Cardiac muscle cell (in vitro differentiated cells and primary cell): ENCODE measurements around the gene CD274. TPM values are rescaled to one million over a fixed set of nuclear protein-coding genes. Genes with fewer than 3 reads are reported as not detected.

Experiments used
- DNase-seq, 2 donors: peaks; one replicate each; pipeline versions ENCODE4 v3.0.0 to v3.0.0-alpha.2; 2010 to 2017; ENCODE audit warnings: low read depth in 1 of 2, low spot score in 1 of 2
- H3K27ac ChIP-seq: fragments of 200-600 bp; sonication (generic); 2 replicates; pipeline ENCODE4 v1.5.1; 2016
- H3K27me3 ChIP-seq: fragments of 200-600 bp; sonication (generic); 2 replicates; pipeline ENCODE4 v1.6.0; 2016; ENCODE audit warnings: control low read depth
- H3K36me3 ChIP-seq: fragments of 200-600 bp; sonication (generic); 2 replicates; pipeline ENCODE4 v1.5.1; 2016; ENCODE audit warnings: control low read depth
- H3K4me1 ChIP-seq: fragments of 200-600 bp; sonication (generic); 2 replicates; pipeline ENCODE4 v1.8.1; 2017; ENCODE audit warnings: low read depth, mild to moderate bottlenecking, mixed run types
- H3K4me3 ChIP-seq: fragments of 200-600 bp; sonication (generic); 2 replicates; pipeline ENCODE4 v1.5.1; 2016; ENCODE audit warnings: mild to moderate bottlenecking
- H3K9me3 ChIP-seq: fragments of 200-600 bp; sonication (generic); 2 replicates; pipeline ENCODE4 v1.5.1; 2017; ENCODE audit warnings: low read depth, mild to moderate bottlenecking, control low read depth
- polyA plus RNA-seq: library from polyadenylated mRNA; unstranded; fragments of >200 nt; fragmentation: Nextera tagmentation; extraction: Ambion mirVana; gene quantifications from 2 replicates; pipeline ENCODE4 v1.2.1, GENCODE V29; 2016
- total RNA-seq: library from RNA; depleted of rRNA; stranded (reverse); fragments of >200 nt; gene quantifications from 2 replicates; pipeline ENCODE4 v1.2.3, GENCODE V29; 2016
- TF ChIP-seq, protein P1 (sequence below): IDR thresholded peaks from 2 replicates; pipeline ENCODE4 v1.5.1; 2012; ENCODE audit warnings: low read depth, mild to moderate bottlenecking, low read length

Gene CD274
- total and polyA plus RNA-seq, 2 experiments from 2014 or later = not detected

DNA sequence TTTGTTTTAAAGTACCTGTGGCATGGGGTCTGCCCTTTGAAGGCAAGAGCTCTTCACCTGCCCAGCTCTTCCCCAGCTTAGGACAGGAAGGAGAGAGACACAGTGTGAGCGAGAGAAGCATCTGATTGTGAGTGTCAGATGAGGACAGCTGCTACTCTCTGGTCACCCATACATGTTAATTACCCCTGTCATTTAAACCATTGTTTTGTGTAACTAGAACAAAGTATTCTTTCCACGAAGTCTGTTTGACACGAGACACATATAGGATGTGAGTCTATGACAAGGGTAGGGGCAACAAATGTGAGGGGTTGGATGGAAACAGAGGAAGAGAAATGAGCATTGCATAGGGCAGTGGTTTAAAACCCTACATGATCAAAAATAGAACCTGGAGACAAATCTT is 3.0 kb upstream of the CD274 start:
- TF ChIP-seq, protein P1, sequence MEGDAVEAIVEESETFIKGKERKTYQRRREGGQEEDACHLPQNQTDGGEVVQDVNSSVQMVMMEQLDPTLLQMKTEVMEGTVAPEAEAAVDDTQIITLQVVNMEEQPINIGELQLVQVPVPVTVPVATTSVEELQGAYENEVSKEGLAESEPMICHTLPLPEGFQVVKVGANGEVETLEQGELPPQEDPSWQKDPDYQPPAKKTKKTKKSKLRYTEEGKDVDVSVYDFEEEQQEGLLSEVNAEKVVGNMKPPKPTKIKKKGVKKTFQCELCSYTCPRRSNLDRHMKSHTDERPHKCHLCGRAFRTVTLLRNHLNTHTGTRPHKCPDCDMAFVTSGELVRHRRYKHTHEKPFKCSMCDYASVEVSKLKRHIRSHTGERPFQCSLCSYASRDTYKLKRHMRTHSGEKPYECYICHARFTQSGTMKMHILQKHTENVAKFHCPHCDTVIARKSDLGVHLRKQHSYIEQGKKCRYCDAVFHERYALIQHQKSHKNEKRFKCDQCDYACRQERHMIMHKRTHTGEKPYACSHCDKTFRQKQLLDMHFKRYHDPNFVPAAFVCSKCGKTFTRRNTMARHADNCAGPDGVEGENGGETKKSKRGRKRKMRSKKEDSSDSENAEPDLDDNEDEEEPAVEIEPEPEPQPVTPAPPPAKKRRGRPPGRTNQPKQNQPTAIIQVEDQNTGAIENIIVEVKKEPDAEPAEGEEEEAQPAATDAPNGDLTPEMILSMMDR = no peak
- Histone ChIP-seq H3K4me1 (no peaks in the 10 kb centered on the region), H3K27me3 (peaks cover 10% of the 10 kb centered on the region), H3K4me3 (no peak overlapping the region), H3K9me3 (no peaks in the 10 kb centered on the region), H3K36me3 (no peaks in the 10 kb centered on the region), H3K27ac (no peak overlapping the region)
- no peak for DNase-seq

DNA sequence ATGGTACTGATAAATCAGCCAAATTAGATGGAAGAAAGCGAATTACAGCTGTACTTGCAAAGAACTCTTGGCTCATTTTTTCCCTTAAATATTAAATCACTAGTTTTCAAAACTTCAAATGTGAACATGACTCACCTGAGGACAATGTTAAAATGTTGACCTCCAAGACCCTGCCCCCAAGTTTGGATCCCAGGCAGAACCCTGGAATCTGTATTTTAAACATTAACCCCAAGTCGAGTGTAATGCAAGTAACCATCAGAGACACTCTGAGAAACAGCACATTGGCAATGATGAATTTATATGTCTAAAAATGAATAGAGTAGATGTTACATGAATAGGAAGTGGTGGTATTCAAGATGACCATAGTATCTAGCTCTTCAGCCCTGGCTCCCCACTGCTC is 2.3 kb upstream of the CD274 start:
- Histone ChIP-seq H3K9me3 (no peaks in the 10 kb centered on the region), H3K4me3 (no peak overlapping the region), H3K27me3 (peaks cover 10% of the 10 kb centered on the region), H3K36me3 (no peaks in the 10 kb centered on the region), H3K27ac (no peak overlapping the region), H3K4me1 (no peaks in the 10 kb centered on the region)
- DNase-seq = no peak
- TF ChIP-seq, protein P1 = no peak

DNA sequence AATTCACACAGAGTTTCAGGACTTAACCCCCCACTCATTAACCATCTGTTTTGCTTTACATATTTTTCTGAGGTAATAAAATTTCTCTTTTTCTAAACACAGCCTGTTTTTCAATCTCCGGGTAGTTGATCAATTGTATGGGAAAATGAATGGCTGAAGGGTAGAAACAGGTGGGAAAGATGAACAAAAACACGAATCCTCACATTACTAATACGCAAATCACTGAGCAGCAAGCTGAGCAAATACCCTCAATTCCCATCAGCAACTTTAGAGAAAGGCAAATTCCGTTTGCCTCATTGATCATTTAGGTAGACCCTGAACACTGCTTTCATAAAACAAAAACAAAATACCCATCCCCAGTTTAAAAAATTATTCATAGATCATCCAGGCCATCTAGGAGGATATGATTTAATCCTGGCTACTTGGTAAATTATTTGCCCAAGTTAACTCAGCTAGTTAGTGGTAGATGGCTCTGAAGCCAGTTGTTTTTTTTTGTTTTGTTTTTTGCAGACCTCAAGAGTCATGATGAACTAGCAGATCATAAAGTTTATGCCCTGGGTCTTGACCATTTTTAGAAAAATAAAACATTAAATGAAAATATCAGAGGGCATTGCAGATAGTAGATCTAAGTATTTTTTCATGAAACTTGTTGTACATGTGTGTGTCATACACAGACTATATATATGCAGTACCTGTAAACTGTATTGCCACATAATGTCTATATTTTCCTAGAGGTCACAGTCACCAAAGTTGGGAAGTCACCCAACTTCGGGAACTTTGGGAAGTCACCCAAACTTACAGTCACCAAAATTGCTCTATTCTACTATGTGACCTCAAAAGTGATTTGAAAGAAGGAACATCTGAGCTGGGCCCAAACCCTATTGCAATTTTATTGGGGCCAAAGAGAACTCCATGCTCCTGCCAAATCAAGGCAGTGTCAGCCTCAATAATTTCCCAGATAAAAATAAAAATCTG is 1.6 kb upstream of the CD274 start:
- no peak for DNase-seq
- TF ChIP-seq, protein P1 = no peak
- peaks cover 10% of the 10 kb centered on the region for H3K27me3 ChIP-seq
- H3K36me3 ChIP-seq = no peaks in the 10 kb centered on the region
- no peaks in the 10 kb centered on the region for H3K9me3 ChIP-seq
- H3K27ac ChIP-seq = no peak overlapping the region
- H3K4me1 ChIP-seq = no peaks in the 10 kb centered on the region
- H3K4me3 ChIP-seq = no peak overlapping the region

DNA sequence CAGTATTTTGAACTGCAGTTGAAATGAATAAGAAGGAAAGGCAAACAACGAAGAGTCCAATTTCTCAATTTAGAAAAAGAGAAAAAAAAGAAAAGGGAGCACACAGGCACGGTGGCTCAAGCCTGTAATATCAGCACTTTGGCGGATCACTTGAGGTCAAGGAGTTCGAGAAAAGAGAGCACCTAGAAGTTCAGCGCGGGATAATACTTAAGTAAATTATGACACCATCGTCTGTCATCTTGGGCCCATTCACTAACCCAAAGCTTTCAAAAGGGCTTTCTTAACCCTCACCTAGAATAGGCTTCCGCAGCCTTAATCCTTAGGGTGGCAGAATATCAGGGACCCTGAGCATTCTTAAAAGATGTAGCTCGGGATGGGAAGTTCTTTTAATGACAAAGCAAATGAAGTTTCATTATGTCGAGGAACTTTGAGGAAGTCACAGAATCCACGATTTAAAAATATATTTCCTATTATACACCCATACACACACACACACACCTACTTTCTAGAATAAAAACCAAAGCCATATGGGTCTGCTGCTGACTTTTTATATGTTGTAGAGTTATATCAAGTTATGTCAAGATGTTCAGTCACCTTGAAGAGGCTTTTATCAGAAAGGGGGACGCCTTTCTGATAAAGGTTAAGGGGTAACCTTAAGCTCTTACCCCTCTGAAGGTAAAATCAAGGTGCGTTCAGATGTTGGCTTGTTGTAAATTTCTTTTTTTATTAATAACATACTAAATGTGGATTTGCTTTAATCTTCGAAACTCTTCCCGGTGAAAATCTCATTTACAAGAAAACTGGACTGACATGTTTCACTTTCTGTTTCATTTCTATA is 602 bp upstream of the CD274 start:
- H3K27ac ChIP-seq = no peak overlapping the region
- H3K4me1 ChIP-seq = no peaks in the 10 kb centered on the region
- peaks cover 10% of the 10 kb centered on the region for H3K27me3 ChIP-seq
- no peaks in the 10 kb centered on the region for H3K9me3 ChIP-seq
- TF ChIP-seq, protein P1 = no peak
- H3K4me3 ChIP-seq = peak overlapping the region; percentile 19
- H3K36me3 ChIP-seq = no peaks in the 10 kb centered on the region
- no peak for DNase-seq

DNA sequence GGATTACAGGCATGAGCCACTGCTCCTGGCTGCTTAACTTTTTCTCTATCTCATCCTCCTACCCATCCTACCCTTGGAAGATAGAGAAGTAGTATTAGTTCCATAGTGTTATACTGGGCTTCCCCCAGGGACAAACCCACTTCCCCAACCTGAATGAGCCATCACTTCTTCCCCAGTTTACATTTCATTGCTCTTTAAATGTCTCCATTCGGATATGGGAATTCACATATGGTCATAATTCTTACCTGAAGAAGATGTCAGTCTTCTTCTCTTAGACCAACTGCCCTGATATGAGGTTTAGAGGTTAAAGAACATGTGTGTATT is 1.9 kb downstream of the CD274 start:
- Histone ChIP-seq H3K27me3 (peaks cover 3% of the 10 kb centered on the region), H3K4me1 (no peaks in the 10 kb centered on the region), H3K36me3 (no peaks in the 10 kb centered on the region), H3K27ac (no peak overlapping the region), H3K4me3 (no peak overlapping the region), H3K9me3 (no peaks in the 10 kb centered on the region)
- DNase-seq = no peak
- TF ChIP-seq, protein P1 = no peak
